ENCODE measurements around the gene DENND6B. TPM values are rescaled to one million over a fixed set of nuclear protein-coding genes. Genes with fewer than 3 reads are reported as not detected.
"Not testable (repeated sequence)": the region's sequence is repeated elsewhere in the genome, so short reads cannot be mapped to it uniquely, and the experiment has no call there.

DENND6B gene
- total and polyA plus RNA-seq, 3 experiments from 2014 or later, result 0.67 to 4.3 (median 3.9) TPM

GRCh38 chr22:50323900-50324299 is 2.9 kb downstream of the DENND6B start:
- CTCF ChIA-PET, result interaction anchor here (1.1 to 4.5 kb wide), 6 partner anchors 9 to 52 kb away, joined by 3 to 25 read pairs (median 6); partner anchors contain the start of gene MAPK11

GRCh38 chr22:50322382-50323104 is 4.3 kb downstream of the DENND6B start:
- not testable (repeated sequence) for H3K27ac Mint-ChIP-seq; DNase-seq; H3K4me1 ChIP-seq (ENCODE audit: insufficient read depth, low read length); H3K9me3 Mint-ChIP-seq; H3K9me3 ChIP-seq (ENCODE audit: low read length); H3K36me3 ChIP-seq (ENCODE audit: insufficient read depth, low read length); H3K4me3 ChIP-seq (ENCODE audit: low read length); H3K36me3 Mint-ChIP-seq; H3K27me3 Mint-ChIP-seq; H3K4me3 Mint-ChIP-seq; H3K27ac ChIP-seq (ENCODE audit: low read depth, low read length); H3K27me3 ChIP-seq (ENCODE audit: insufficient read depth, low read length, poor library complexity, severe bottlenecking)
- ChIA-PET POLR2A (interaction anchor here (0.8 kb wide), 1 partner anchor 57 kb away, joined by 7 read pairs; no protein-coding TSS in a partner anchor), CTCF (interaction anchor here (1.1 to 2.4 kb wide), 4 partner anchors 8 to 78 kb away, joined by 4 to 9 read pairs (median 4); partner anchors contain the start of gene TUBGCP6)
- peaks cover 2 to 11% (median 10%) of the 10 kb centered on the region in 3 donors for H3K4me1 Mint-ChIP-seq

More at GRCh38 chr22:50323900-50324299, 2.9 kb downstream of the DENND6B start:
- Histone ChIP-seq H3K36me3 (ENCODE audit: insufficient read depth, low read length) (no peaks in the 10 kb centered on the region), H3K9me3 (ENCODE audit: low read length) (no peaks in the 10 kb centered on the region), H3K4me3 (ENCODE audit: low read length) (no peak overlapping the region), H3K27ac (ENCODE audit: low read depth, low read length) (no peak overlapping the region), H3K27me3 (ENCODE audit: insufficient read depth, low read length, poor library complexity, severe bottlenecking) (no peaks in the 10 kb centered on the region), H3K4me1 (ENCODE audit: insufficient read depth, low read length) (peaks cover 7% of the 10 kb centered on the region)
- peaks cover 4 to 13% (median 12%) of the 10 kb centered on the region in 3 donors for H3K4me1 Mint-ChIP-seq
- POLR2A ChIA-PET, result no interaction called here
- H3K4me3 Mint-ChIP-seq, result peak overlapping the region in 1 of 7 donors; percentile 59
- H3K36me3 Mint-ChIP-seq, result no peaks in the 10 kb centered on the region
- H3K27ac Mint-ChIP-seq, result peak overlapping the region in 1 of 8 donors; percentile 8
- DNase-seq, result no peak
- H3K9me3 Mint-ChIP-seq, result no peaks in the 10 kb centered on the region
- H3K27me3 Mint-ChIP-seq, result peaks cover 0 to 6% of the 10 kb centered on the region in 2 donors

- POLR2A ChIA-PET, result no interaction called here
- Histone ChIP-seq H3K9me3 (ENCODE audit: low read length) (no peaks in the 10 kb centered on the region), H3K27me3 (ENCODE audit: insufficient read depth, low read length, poor library complexity, severe bottlenecking) (no peaks in the 10 kb centered on the region), H3K27ac (ENCODE audit: low read depth, low read length) (no peak overlapping the region), H3K36me3 (ENCODE audit: insufficient read depth, low read length) (no peaks in the 10 kb centered on the region), H3K4me3 (ENCODE audit: low read length) (no peak overlapping the region), H3K4me1 (ENCODE audit: insufficient read depth, low read length) (peaks cover under 1% of the 10 kb centered on the region)
- CTCF ChIA-PET, result interaction anchor here (1.3 to 2.3 kb wide), 3 partner anchors 49 to 205 kb away, joined by 4 to 5 read pairs (median 5); partner anchors contain the start of gene TUBGCP6
- H3K27me3 Mint-ChIP-seq, result peaks cover 0 to 1% of the 10 kb centered on the region in 2 donors
- DNase-seq, result no peak
- H3K4me1 Mint-ChIP-seq, result peaks cover 0 to 3% (median 2%) of the 10 kb centered on the region in 3 donors
- no peak overlapping the region for H3K4me3 Mint-ChIP-seq
- no peak overlapping the region for H3K27ac Mint-ChIP-seq
- no peaks in the 10 kb centered on the region for H3K36me3 Mint-ChIP-seq
- H3K9me3 Mint-ChIP-seq, result no peaks in the 10 kb centered on the region
These were observed 6.0 kb downstream of the DENND6B start for GRCh38 chr22:50320671-50321325.

DNA sequence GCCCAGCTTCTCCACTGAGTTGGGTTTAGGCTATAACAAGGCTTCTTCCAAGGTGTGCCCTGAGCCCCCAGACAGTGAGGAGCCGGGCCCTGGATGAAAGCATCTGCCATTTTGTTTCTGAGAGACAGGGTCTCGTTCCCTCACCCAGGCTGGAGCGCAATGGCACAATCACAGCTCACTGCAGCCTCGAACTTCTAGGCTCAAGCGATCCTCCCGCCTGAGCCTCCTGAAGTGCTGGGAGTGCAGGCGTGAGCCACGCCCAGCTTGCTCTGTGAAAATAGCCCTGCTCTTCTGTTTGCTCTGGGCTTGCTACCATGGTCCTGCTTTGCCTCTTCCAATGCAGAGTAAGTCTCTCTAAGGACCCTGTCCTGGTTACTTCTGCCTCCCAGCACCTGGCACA is 6.7 kb downstream of the DENND6B start:
- Mint-ChIP-seq H3K27me3 (no peaks in the 10 kb centered on the region), H3K4me1 (peaks cover 4 to 5% (median 5%) of the 10 kb centered on the region in 3 donors), H3K36me3 (no peaks in the 10 kb centered on the region), H3K4me3 (no peak overlapping the region), H3K27ac (peak overlapping the region in 1 of 8 donors; percentile 86), H3K9me3 (no peaks in the 10 kb centered on the region)
- Histone ChIP-seq H3K36me3 (ENCODE audit: insufficient read depth, low read length) (no peaks in the 10 kb centered on the region), H3K4me1 (ENCODE audit: insufficient read depth, low read length) (peaks cover 3% of the 10 kb centered on the region), H3K9me3 (ENCODE audit: low read length) (no peaks in the 10 kb centered on the region), H3K4me3 (ENCODE audit: low read length) (no peak overlapping the region), H3K27ac (ENCODE audit: low read depth, low read length) (no peak overlapping the region), H3K27me3 (ENCODE audit: insufficient read depth, low read length, poor library complexity, severe bottlenecking) (no peaks in the 10 kb centered on the region)
- ChIA-PET POLR2A (no interaction called here), CTCF (interaction anchor here (1.3 to 2.3 kb wide), 2 partner anchors 76 to 206 kb away, joined by 5 read pairs; partner anchors contain the start of gene TUBGCP6)
- DNase-seq, result no peak

- H3K4me1 ChIP-seq (ENCODE audit: insufficient read depth, low read length), result peaks cover 9% of the 10 kb centered on the region
- Mint-ChIP-seq H3K27ac (no peak overlapping the region), H3K36me3 (no peaks in the 10 kb centered on the region), H3K4me3 (no peak overlapping the region), H3K4me1 (peaks cover 5 to 11% (median 7%) of the 10 kb centered on the region in 3 donors), H3K9me3 (no peaks in the 10 kb centered on the region), H3K27me3 (no peaks in the 10 kb centered on the region)
- no peak overlapping the region for H3K4me3 ChIP-seq (ENCODE audit: low read length)
- no peak overlapping the region for H3K27ac ChIP-seq (ENCODE audit: low read depth, low read length)
- no peak for DNase-seq
- H3K27me3 ChIP-seq (ENCODE audit: insufficient read depth, low read length, poor library complexity, severe bottlenecking), result no peaks in the 10 kb centered on the region
- no peaks in the 10 kb centered on the region for H3K9me3 ChIP-seq (ENCODE audit: low read length)
- no peaks in the 10 kb centered on the region for H3K36me3 ChIP-seq (ENCODE audit: insufficient read depth, low read length)
- ChIA-PET CTCF (interaction anchor here (1.3 to 1.5 kb wide), 2 partner anchors 8 to 206 kb away, joined by 4 to 5 read pairs; no protein-coding TSS in a partner anchor), POLR2A (no interaction called here)
These were observed 7.3 kb downstream of the DENND6B start for GRCh38 chr22:50319503-50319951.

GRCh38 chr22:50318698-50319411 is 8.0 kb downstream of the DENND6B start:
- Histone ChIP-seq H3K27ac (ENCODE audit: low read depth, low read length) (no peak overlapping the region), H3K4me3 (ENCODE audit: low read length) (no peak overlapping the region), H3K27me3 (ENCODE audit: insufficient read depth, low read length, poor library complexity, severe bottlenecking) (no peaks in the 10 kb centered on the region), H3K4me1 (ENCODE audit: insufficient read depth, low read length) (peaks cover 14% of the 10 kb centered on the region), H3K36me3 (ENCODE audit: insufficient read depth, low read length) (no peaks in the 10 kb centered on the region), H3K9me3 (ENCODE audit: low read length) (no peaks in the 10 kb centered on the region)
- ChIA-PET POLR2A (no interaction called here), CTCF (interaction anchor here (1.5 kb wide), 1 partner anchor 9 kb away, joined by 4 read pairs; no protein-coding TSS in a partner anchor)
- no peaks in the 10 kb centered on the region for H3K27me3 Mint-ChIP-seq
- DNase-seq, result no peak
- no peaks in the 10 kb centered on the region for H3K9me3 Mint-ChIP-seq
- no peaks in the 10 kb centered on the region for H3K36me3 Mint-ChIP-seq
- H3K4me3 Mint-ChIP-seq, result no peak overlapping the region
- H3K4me1 Mint-ChIP-seq, result peaks cover 11 to 17% (median 12%) of the 10 kb centered on the region in 3 donors
- H3K27ac Mint-ChIP-seq, result no peak overlapping the region

DNA sequence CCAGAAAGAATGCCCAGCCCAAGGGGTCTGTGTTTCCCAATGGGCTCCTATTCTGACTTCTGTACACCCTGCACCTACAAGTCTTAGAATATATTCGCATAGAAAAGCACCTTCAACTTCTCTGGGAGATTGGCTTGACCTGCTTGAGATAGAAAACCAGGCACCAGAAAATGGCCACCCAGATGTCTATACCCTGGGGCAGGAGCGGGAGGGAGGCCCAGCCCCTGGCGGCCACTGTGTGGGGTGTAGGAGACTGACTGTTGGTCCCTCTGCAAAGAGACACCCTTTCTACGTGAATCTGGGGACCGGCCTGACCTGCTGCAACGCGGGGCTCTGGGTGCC is 8.5 kb downstream of the DENND6B start:
- Mint-ChIP-seq H3K27me3 (no peaks in the 10 kb centered on the region), H3K4me3 (no peak overlapping the region), H3K9me3 (no peaks in the 10 kb centered on the region), H3K4me1 (peaks cover 11 to 21% (median 12%) of the 10 kb centered on the region in 3 donors), H3K36me3 (no peaks in the 10 kb centered on the region), H3K27ac (no peak overlapping the region)
- Histone ChIP-seq H3K27me3 (ENCODE audit: insufficient read depth, low read length, poor library complexity, severe bottlenecking) (no peaks in the 10 kb centered on the region), H3K36me3 (ENCODE audit: insufficient read depth, low read length) (no peaks in the 10 kb centered on the region), H3K4me1 (ENCODE audit: insufficient read depth, low read length) (peaks cover 17% of the 10 kb centered on the region), H3K4me3 (ENCODE audit: low read length) (no peak overlapping the region), H3K9me3 (ENCODE audit: low read length) (no peaks in the 10 kb centered on the region), H3K27ac (ENCODE audit: low read depth, low read length) (no peak overlapping the region)
- DNase-seq, result no peak
- ChIA-PET POLR2A (no interaction called here), CTCF (interaction anchor here (1.5 kb wide), 1 partner anchor 10 kb away, joined by 4 read pairs; no protein-coding TSS in a partner anchor)
